Fibroblast of villous mesenchyme (primary cell): ENCODE data around the gene SAMD13. TPM values are rescaled to one million over a fixed set of nuclear protein-coding genes. Genes with fewer than 3 reads are reported as not detected.
A peak's percentile ranks its signal among the peaks of the same experiment; 100 is the strongest.

Experiments
- DNase-seq: peaks from one replicate; pipeline ENCODE4 v3.0.0-alpha.2; 2010; ENCODE audit warnings: low read depth
- H3K4me3 ChIP-seq: 2 replicates; pipeline ENCODE4 v1.5.1; 2011; ENCODE audit warnings: low read depth, mild to moderate bottlenecking, low read length
- total RNA-seq: library from RNA; depleted of rRNA; stranded (reverse); fragments of >200 nt; gene quantifications from 2 replicates; pipeline ENCODE4 v1.2.3, GENCODE V29; 2012
- TF ChIP-seq, protein P1 (sequence below): IDR thresholded peaks from 2 replicates; pipeline ENCODE4 v1.5.1; 2012; ENCODE audit warnings: low read depth, mild to moderate bottlenecking, low read length; ENCODE audit not compliant: insufficient read depth

The SAMD13 gene
- total RNA-seq, 1 donor, result under 0.01 TPM

DNA sequence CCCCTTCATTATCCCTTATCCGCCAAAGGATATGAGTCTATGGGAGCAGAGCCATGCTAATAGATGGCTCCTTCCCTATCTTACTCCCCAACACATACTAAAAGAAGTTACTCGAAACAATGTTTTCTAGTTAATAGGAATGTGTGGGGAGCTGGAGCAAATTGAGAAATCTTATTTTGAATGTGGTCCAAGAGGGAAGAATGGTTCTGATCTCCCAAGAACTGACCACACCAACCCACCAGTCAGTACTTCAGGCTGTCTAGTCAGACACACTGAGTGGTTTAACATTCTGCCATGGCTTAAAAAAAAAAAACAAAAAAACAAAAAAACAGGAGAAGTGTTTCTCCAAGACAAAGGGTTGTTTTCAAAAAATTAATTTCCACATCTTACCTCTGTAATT lies 65.3 kb downstream of the SAMD13 start:
- TF ChIP-seq, protein P1, sequence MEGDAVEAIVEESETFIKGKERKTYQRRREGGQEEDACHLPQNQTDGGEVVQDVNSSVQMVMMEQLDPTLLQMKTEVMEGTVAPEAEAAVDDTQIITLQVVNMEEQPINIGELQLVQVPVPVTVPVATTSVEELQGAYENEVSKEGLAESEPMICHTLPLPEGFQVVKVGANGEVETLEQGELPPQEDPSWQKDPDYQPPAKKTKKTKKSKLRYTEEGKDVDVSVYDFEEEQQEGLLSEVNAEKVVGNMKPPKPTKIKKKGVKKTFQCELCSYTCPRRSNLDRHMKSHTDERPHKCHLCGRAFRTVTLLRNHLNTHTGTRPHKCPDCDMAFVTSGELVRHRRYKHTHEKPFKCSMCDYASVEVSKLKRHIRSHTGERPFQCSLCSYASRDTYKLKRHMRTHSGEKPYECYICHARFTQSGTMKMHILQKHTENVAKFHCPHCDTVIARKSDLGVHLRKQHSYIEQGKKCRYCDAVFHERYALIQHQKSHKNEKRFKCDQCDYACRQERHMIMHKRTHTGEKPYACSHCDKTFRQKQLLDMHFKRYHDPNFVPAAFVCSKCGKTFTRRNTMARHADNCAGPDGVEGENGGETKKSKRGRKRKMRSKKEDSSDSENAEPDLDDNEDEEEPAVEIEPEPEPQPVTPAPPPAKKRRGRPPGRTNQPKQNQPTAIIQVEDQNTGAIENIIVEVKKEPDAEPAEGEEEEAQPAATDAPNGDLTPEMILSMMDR, result no peak
- peak; percentile 77 for DNase-seq

DNA sequence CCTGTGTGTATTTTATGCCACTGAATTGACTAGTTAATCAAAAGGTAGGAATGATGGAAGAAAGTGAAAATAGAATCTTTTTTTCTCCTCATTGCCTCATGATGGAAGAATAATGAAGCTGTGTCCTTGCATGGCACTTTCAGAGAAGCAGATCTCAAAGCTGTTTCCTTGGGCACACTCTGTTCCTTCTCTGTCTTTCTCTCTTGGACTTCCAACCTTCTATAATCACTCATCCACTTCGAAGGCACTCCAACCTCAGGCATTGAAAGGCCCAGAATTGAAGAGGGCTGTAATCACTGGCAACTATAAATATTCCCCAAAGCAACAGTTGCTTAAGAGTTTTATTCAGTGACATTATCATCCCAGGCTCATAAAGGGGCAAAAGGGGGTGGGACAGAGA lies 65.7 kb downstream of the SAMD13 start:
- H3K4me3 ChIP-seq, result no peak overlapping the region
- DNase-seq, result no peak
- TF ChIP-seq, protein P1, result no peak

More for the DNA sequence above, 65.3 kb downstream of the SAMD13 start:
- H3K4me3 ChIP-seq, result no peak overlapping the region

DNA sequence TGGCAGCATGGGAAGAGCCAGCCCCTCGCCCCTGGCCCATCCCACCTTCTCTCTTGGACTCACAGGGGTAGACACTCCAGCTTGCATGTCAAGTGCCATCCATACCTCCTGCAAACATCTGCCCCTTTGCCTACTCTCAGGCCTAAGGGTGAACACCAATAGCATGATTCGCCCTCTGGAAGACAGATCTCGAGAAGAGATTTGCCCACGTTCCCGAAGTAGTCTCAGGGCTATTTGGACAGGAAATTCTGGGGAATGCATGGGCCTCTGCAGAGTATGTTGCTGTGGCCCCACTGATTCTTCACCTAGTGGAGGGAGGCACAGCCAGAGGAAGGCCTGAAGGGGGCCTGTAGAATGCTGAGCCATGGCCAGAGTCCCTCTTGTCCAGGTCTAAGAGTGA lies 66.9 kb downstream of the SAMD13 start:
- TF ChIP-seq, protein P1, result no peak
- no peak overlapping the region for H3K4me3 ChIP-seq
- no peak for DNase-seq

DNA sequence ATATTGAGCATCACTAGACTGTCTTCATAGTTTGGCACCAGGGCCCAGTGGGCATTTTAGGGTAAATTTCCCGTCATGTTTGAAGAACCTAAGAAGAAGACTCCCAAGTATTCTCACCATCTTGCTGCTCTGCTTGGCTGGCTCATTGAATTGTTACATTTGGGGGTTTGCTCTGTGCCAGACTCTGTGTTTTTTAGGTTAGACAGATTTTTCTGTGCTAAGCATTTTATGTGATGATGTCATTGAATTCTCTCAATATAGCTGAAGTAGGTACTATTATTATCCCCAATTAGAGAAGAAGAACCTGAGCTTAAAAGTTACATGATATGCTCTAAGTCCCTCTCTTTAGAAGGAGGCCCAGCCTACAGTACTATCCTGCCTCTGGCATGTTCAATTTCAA lies 68.8 kb downstream of the SAMD13 start:
- no peak overlapping the region for H3K4me3 ChIP-seq
- TF ChIP-seq, protein P1, result no peak
- DNase-seq, result no peak

DNA sequence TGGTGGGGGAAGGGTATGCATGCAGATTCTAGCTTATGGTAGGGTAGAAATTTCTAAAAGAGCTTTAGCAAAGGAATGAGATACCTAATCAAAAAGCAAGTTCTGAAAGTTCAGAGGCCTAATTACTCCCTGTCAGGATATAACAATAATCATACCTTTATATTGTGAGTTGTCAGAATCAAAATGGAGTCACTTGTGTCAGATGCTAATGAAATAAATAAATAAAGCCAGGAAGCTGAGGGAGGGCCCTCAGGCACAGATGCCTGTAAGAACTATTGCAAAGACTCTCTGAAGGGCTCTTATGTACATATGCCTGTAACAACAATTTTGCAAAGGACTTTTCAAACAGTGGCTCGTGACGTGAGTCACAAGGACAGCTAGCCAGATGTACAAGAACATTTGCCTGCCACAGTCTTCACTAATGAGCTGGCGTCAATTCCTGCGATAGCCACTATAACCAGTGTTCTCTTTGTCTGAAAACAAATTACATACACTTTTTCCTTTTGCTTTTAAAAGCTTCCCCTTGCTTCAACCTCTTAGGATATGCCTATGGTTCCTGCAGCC lies 69.4 kb downstream of the SAMD13 start:
- H3K4me3 ChIP-seq, result no peak overlapping the region
- TF ChIP-seq, protein P1, result no peak
- DNase-seq, result peak; percentile 86

DNA sequence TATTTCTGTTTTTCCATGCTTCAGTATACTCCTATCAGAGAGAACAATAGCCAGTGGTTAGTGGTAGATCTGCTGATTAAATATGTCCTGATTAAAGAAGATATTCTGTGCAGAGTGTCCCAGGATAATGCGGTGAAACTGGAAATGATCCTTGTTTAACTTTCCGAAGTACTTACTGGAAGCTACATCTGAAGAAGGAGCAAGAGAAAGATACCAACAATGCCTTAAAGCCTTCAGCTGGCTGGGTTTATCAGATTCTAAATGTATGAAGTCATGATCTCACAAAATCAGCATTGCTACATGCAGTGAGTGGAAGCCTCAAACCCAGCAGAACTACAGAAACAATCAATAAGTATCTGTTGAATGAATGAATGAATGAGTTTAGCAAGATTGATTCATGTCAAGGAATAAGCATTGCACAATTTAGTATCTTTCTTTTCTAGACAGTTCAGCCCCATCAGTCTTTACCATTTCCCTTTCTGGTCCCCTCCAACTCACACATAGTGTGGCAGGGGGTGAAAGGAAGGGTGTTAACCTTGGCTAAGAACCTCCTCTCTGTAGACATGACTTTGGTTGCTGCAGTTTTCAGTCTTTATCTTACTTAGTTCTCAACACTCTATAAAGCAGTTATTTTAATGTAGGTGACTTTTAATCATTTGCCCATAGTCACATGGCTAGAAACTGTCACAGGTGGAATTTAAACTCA lies 72.1 kb downstream of the SAMD13 start:
- no peak overlapping the region for H3K4me3 ChIP-seq
- TF ChIP-seq, protein P1, result no peak
- DNase-seq, result no peak
